GM19035 (cell line): ENCODE measurements around the gene GUSB.
A peak's percentile ranks its signal among the peaks of the same experiment; 100 is the strongest.
"Not testable (repeated sequence)": the region's sequence is repeated elsewhere in the genome, so short reads cannot be mapped to it uniquely, and the experiment has no call there.

Source experiments
- ATAC-seq: cut with Tn5 transposase; IDR thresholded peaks from one replicate; pipeline ENCODE4 v1.9.1; 2021; ENCODE audit not compliant: unreplicated experiment

Gene GUSB

DNA sequence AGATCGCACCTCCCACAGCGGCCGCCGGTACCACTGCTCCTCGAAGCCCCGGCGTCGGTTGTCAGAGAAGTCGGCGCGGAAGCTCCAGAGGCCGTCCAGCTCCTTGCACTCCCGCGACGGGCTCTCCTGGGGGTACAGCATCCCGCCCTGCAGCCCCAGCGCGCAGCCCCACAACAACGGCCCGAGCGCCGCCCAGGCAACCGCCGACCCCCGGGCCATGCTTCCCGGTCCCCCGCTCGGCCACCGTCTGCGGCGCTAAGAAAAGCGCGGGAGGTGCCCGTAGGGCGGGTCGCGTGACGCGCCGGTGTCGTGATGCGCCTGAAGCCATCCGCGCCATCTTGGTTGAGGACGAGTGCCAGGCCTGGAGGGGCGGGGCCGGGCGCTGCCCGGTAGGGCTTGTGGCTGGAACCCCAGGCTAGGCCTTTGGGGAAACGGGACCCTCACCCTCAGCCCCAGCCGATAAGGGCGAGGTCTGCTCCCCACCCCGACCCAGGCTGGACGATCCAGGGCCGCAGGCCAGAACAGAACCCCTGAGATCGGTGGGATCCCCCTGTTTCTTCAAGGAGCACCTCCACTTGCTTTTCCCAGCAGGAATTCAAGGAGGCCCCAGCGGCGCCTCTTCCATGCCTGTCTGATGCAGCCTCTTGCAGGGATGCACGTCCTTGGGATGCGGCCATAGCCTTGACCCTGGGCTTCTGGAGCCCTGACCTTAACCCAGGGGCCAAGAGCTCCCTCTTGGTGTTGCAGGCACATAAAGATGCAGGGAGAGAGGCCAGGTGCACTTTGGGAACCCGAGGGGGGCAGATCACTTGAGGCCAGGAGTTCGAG lies at the start of gene GUSB:
TSS of gene GUSB (minus strand) at position 249 of the 828 bp plus-strand sequence. CDS start at position 219, 30 bp downstream.
- ATAC-seq, result peak; percentile 79

DNA sequence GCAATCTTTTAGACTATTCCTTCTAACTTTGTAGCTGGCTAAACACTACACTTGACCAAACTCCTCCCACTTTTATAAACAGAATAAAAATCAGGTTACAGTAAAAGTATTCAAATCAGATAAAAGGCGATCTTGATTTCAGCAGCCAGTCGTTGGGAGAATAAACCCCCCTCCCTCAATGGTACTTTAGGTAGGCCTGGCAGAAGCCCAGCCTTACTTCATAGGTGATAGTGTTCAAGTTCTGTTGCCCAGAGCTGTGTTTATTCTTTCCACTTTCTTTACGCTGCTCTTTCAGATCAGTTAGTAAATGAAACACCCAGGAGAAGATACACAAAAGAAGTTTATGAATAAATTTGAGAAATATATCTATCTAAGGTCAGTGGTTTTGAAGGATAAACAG lies 46.3 kb upstream of the GUSB start:
- ATAC-seq, result not testable (repeated sequence)

DNA sequence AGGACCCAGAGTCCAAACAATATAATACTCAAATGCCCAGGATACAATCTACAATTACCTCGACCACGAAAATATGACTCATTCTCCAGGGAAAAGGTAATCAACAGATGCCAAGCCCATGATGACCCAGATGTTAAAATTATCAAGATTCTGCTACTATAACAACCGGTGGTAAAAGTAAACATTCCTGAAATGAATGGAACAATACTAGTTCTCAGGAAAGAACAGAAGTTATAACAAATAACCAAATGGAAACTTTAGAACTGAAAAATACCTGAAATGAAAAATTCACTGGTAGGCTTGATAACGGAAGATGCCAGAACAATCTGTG lies 34.1 kb upstream of the GUSB start:
- ATAC-seq, result no peak

DNA sequence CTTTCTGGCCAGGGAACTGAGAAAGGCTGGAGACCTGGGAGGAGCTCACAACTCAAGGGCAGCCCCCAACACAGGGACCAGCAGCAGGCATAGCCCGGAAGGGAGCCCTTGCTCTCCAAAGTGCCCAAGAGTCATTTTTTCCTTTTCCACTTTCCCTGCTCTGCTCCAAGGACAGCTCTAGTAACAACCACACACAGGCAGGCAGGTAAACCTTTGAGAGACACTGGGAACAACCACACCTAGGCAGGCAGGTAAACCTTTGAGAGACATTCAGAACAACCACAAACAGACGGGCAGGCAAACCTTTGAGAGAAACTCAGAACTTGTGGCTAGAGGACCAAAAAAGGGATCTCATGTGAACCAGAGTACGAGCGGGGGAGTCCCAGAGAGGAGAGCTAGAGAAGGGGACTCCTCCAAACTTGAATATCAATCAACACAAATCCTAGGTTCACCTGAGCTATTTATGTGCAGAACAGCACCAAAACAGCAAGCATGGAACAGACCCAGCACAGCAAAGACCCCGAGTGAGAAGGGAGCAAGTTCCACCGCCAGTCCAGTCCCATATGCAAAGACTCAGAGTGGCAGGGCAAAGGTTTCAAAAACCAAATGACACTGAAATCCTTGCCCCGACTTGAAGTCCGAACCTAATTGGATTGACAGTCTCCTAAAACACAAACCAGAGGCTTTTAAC lies 33.6 kb upstream of the GUSB start:
- no peak for ATAC-seq

DNA sequence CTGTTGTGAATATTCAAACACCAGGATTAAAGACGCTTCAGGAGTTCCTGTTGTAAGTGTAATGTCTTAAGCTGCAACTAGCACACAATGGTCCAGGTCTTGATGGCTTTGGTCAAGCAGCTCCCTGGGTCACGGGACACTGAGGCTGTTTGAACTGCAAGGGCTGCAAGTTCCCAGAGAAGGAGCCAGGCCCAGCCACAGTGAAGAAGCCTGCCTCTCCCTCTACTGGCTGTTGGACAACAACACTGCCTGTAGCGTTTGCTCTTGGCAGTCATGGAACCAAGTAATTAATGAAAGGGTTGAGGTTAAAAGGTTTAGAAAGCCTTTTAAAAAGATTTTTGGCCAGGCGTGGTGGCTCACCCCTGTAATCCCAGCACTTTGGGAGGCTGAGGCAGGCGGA lies 31.9 kb upstream of the GUSB start:
- ATAC-seq, result no peak

DNA sequence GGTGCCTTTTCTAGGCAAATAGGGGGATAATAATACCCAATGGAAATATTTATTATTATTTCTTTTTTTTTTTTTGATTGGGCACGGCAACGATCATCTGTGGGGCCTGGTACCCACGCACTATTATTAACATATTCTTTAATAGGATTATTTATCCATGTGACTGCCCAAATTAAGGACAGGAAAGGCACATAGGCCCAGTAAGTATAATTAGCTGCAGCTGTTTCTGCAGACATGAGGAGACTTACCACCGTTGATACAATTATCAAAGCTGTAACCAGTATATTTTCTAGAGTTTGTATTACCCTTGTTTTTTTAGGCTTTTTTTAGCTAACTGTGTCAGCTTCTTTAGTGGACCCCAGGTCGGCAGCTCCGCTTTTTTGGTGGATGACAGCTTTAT lies 25.2 kb upstream of the GUSB start:
- no peak for ATAC-seq

DNA sequence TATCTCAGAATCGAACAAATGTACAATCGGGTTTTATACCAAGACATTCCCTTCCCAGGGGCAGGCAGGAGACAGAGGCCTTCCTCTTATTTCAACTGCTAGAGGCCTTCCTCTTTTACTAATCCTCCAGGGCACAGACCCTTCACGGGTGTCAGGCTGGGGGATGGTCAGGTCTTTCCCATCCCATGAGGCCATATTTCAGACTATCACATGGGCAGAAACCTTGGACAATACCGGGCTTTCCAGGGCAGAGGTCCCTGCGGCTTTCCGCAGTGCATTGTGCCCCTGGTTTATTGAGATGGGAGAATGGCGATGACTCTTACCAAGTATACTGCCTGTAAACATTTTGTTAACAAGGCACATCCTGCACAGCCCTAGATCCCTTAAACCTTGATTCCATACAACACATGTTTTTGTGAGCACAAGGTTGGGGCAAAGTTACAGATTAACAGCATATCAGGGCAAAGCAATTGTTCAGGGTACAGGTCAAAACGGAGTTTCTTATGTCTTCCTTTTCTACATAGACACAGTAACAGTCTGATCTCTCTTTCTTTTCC lies 23.2 kb upstream of the GUSB start:
- ATAC-seq, result not testable (repeated sequence)

DNA sequence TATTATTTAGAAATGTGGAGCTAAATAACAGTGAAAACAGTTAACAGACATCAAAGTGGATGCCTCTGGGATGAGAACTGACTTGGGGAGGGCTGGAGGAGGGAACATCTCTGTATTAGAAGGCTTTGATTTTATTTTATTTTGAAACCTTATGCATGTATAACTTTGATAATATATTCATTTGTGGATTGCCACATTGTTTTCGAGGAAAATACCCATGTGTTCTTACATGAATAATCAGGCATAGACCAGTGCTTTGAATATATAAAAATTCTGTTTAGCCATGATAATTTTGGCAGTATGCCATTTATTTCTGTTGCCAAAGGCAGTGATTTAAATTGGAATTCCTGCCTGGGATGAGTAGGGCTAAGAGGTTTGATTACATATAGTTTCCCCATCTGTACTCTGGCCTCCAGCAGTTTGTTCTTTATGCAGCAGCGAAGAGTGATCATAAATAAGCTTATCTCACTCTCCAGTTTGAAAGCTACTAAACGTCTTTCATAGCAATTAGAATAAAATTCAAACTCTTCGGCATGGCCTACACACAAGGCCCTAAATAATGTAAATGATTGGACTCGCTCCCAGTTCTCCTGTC lies 18.9 kb upstream of the GUSB start:
- ATAC-seq, result not testable (repeated sequence)

DNA sequence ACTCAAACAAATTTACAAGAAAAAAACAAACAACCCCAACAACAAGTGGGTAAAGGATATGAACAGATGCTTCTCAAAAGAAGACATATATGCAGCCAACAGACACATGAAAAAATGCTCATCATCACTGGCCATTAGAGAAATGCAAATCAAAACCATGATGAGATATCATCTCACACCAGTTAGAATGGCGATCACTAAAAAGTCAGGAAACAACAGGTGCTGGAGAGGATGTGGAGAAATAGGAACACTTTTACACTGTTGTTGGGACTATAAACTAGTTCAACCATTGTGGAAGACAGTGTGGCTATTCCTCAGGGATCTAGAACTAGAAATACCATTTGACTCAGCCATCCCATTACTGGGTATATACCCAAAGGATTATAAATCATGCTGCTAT lies 13.0 kb upstream of the GUSB start:
- ATAC-seq, result not testable (repeated sequence)

DNA sequence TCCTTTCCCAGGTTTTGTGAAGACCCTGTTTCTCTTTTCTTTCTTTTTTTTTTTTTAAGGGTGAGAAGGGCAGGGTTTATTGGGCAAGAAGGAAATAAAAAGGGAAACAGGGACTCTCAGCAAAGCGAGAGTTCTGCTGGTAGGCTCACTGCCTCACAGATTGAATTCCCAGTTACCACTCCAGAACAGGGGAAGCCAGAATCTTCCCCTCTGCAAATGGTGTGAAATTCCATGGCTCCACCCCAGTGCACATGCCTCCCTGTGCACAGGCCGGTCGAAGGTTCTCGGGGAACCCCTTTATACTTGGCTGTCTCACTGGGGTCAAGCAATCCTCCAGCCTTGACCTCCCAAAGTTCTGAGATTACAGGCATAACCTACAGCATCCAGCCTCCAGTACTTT lies 10.5 kb upstream of the GUSB start:
- no peak for ATAC-seq

DNA sequence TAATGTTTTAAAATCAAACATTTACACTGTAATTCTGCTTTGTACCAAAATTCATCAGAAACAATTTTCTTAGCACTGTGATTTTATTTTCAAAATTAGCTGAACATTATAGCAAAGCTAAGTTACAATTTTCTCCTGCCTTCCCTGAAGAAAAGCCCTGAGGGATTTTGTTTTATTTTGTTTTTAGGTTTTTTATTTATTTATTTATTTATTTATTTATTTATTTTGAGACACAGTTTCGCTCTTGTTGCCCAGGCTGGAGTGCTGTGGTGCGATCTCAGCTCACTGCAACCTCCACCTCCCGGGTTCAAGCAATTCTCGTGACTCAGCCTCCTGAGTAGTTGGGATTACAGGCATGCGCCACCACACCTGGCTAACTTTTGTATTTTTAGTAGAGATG lies 9.8 kb upstream of the GUSB start:
- ATAC-seq, result not testable (repeated sequence)

DNA sequence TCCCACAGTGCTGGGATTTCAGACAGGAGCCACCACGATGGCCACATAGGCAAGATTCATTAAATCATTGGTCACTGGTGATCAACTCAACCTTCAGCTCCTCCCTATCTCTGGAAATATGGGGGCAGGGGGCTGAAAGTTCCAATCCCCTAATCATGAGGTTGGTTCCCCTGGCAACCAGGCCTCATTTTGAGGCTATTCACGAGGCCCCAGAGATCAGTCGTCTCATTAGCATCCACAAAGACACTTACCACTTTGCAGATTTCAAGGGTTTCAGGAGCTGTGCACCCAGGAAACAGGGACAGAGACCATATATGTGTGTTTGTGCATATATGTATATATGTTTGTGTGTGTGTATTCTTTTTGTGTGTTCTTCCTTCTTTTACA lies 7.7 kb upstream of the GUSB start:
- ATAC-seq, result no peak

DNA sequence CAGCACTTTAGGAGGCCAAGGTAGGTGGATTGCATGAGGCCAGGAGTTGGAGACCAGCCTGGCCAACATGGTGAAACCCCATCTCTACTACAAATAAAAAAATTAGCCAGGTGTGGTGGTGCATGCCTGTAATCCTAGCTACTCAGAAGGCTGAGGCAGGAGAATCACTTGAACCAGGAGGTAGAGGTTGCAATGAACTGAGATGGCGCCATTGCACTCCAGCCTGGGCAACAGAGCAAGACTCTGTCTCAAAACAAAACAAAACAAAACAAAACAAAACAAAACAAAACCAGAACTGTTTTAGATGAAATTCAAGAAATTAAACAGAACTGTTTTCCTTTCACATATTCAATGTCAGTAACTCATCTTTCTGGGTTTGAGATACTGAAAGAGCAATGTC lies 6.5 kb upstream of the GUSB start:
- ATAC-seq, result not testable (repeated sequence)

DNA sequence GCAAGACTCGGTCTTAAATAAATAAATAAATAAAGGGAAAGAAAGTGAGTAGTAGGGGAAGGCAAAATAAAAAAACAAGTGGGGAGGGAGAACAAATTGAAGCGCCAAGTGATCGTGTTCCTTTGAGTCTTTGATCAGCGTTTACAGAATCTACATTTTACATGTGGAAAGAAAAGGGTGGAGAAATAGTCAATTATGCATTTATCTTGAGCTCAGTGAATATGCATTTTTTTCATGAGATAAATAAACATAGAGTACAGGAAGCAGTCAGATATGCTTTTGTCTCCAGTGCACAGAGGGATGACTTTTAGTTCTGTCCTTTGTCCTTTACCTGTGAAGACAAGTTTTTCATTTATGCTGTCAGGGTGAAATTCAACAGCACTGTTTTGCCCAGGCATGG lies 6.1 kb upstream of the GUSB start:
- ATAC-seq, result no peak

DNA sequence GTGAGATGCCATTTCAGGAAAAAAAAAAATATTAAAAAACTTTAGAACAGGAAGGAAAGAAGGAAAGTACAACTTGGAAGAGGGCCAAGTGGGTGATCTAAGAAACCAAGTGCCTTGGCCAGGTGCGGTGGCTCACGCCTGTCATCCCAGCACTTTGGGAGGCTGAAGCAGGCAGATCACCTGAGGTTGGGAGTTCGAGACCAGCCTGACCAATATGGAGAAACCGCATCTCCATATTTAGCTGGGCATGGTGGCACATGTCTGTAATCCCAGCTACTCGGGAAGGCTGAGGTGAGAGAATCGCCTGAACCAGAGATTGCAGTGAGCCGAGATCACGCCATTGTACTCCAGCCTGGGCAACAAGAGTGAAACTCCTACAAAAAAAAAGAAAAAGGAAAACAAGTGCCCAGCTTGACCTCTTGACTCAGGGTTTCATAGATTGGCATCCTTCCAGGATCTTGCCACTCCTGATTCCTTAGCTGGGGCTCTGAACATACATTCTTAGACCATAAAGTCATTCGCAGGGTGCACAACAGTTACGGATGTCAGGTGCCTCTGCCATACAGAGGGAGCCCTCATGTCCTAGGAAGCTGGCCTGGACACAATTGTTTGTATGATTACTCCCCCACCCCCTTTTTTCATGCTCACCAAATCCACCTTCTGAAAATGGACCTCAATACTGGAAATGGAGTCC lies 2.1 kb upstream of the GUSB start:
- no peak for ATAC-seq

DNA sequence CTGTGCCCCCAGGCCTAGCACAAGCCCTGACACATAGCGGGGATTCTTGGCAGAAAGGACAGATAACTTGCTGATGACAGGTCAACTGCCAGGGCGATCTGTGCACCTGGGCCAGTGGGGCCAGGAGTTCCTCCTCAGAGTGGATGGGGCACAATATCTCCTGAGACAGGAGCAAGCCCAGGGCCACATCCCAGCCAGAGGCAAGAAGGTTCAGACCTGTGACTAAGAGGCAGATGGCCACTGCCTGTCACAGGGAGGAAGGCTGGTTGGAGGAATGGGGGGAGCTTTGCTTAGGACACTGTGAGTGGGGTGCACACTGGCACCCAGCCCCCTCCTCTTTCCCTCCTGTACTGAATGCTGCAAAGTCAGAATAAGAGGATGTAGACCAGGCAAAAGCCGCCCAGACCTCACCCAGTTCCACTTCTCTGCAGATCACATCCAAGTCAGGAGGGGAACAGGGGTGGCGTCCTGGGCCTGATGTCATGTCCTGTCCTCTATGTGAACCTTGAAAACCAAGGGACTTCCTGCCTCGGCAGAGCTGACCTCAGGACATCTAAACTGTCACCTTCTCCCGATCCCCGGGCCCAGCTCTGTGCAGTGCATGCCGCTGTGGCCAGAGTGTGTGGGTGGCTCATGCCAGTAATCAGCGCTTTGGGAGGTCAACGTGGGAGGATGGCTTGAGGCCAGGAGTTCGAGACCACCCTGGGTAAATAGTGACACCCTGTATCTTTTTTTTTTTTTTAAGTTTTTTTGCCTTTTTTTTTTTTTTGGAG lies 1.3 kb downstream of the GUSB start:
- peak; percentile 71 for ATAC-seq

DNA sequence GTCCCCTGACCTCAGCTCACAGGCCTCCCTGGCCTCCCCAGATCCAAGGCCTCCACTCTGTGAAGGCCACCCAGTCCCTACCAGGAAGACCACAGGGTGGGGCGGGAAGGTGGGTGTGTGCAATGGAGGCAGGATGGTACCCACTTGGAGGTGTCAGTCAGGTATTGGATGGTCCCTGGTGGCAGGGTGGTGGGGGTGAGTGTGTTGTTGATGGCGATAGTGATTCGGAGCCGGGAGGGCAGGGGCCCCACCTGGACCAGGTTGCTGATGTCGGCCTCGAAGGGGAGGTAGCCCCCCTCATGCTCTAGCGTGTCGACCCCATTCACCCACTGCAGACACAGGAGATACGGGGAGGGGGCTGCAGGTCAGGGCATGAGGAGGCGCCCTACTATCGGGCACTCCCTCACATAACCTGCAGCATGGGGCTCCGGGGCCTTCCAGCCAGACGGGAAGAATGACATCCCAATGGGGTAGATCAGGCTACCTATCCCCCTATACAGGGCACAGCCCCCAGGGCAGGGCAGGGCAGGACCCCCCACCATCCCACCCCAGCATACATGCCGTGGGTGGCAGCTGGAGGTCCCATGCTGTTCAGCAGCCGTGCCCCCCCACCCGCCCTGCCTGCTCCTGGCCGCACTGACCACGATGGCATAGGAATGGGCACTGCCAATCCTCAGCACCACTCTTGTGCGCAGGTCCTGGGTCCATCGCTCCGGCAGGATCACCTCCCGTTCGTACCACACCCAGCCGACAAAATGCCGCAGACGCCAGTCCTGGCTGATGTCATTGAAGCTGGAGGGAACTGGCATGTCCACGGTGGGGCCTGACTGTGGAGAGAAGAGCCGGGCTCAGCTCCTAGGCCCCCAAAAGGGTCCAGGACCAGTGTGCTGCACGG lies 2.2 kb downstream of the GUSB start:
- no peak for ATAC-seq

DNA sequence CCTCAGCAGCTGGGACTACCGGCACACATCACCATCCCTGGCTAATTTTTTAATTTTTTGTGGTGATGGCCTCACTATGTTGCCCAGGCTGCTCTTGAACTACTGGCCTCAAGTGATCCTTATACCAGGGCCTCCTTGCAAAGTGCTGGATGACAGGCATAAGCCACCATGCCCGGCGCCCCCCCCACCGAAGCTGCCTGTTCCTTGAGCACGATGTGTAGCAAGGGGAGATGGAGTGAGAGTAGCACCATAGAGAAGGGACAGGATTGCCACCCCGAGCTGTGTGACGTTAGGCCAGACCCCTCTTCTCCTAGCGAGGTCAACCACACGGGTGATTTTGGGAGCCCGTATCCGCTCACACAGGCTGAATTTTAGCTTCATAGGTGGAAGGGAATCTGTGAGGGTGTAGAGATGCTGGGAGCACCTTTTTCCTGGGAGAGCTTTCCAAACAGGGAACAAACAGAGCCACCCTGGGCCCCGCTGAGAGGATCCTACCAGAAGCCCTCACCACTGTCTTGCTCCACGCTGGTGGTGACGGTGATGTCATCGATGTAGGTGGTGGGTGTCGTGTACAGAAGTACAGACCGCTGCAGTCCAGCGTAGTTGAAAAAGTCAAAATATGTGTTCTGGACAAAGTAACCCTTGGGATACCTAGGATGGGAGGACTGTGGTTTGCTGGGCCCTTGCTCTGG lies 3.0 kb downstream of the GUSB start:
- no peak for ATAC-seq

DNA sequence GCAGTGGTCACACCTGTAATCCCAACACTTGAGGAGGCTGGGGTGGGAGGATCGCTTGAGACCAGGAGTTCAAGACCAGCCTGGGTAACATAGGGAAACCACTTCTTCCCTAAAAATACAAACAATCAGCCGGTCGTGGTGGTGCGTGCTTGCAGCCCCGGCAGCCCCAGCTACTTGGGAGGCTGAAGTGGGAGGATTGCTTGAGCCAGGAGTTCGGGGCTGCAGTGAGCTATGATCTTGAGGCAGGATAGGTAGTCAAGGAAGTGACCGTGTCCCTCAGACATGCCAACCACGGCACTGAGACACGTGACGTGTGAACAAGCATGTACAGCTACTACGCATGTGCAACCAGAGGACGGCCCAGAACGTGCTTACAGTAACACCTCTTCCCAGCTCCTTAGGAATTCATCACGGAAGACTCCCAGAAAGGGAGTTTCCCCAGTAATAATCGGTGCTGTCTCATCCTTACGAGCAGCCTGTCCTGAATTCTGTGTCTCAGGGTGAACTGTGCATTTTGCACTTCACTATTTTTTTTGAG lies 5.3 kb downstream of the GUSB start:
- no peak for ATAC-seq
